GM08714 (cell line): ENCODE results near the gene SRBD1.

Experiments
- H3K4me3 ChIP-seq: fragments of 200-500 bp; sonication (Bioruptor generic); 2 replicates; pipeline ENCODE4 v1.5.1; 2014; ENCODE audit warnings: mild to moderate bottlenecking, low read length, inconsistent platforms
- ZNF274 ChIP-seq: IDR thresholded peaks from 2 replicates; pipeline ENCODE4 v1.6.1; 2012; ENCODE audit warnings: mild to moderate bottlenecking, low read depth, low read length

The SRBD1 gene

DNA sequence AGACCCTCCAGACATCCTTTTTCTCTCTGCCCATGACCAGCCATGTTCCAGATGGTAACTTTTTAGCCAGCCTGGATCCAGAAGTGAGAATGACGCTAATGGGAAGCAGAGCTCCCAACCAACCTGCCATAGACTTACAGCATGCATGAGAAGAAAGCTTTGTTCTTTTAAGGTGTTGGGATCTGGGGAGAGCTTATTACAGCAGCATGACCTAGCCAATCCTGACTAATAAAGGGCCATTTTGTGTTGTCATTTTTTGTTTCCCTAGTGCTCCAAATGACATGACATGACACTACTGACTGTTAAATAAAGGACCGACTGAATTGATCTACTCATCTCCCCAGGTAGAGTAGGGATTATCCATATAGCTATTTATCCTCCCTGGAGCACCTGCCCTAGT lies 35.2 kb upstream of the SRBD1 start:
- TF ChIP-seq ZNF274, result no peak
- H3K4me3 ChIP-seq, result no peak overlapping the region

GRCh38 chr2:45643543-45644542 lies 32.8 kb upstream of the SRBD1 start:
- H3K4me3 ChIP-seq, result peak overlapping the region; percentile 58; the same call in 1 of the 2 replicates
- no peak for TF ChIP-seq ZNF274

- H3K4me3 ChIP-seq, result peak overlapping the region; percentile 58; the same call in 1 of the 2 replicates
- TF ChIP-seq ZNF274, result no peak
These were observed 32.0 kb upstream of the SRBD1 start for GRCh38 chr2:45643095-45643494.

DNA sequence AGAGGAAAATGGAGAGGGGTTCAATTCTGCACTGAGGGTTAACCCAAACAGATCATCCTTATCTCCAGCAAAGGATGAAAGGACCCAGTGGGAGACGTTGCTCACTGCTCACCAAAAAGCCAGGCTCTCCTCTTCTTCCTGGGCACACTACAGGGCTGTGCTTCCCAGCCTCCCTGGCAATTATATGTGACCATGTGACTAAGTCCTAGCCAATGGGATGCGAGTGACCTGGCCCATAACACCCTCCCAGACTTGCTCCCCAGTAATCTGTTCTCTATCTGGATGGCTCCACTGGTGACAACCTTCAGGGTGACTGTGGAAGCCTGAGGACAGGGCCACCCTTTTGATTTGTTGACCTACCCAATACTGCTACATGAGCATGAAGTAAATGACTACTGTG lies 29.5 kb upstream of the SRBD1 start:
- no peak overlapping the region for H3K4me3 ChIP-seq
- no peak for TF ChIP-seq ZNF274

DNA sequence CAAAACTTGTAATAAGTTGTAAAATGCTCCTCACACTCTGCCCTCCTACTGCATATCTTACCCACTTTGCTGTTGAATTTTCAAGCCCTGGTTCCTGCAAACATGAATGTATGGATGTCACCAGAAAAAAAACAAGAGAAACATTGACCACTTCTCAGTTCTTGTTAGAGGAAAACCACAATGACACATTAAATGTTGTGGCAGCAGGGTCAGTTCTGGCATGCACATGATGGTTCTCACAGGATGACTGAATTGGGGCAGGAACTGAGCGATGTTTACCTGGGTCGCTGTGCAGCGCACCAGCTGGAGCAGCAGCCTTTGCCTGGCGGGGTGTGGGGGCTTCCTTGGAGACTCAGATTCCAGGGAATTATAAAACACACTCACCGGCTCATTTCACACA lies 26.4 kb upstream of the SRBD1 start:
- H3K4me3 ChIP-seq, result no peak overlapping the region
- no peak for TF ChIP-seq ZNF274

- no peak for TF ChIP-seq ZNF274
- H3K4me3 ChIP-seq, result no peak overlapping the region
These were observed 24.9 kb upstream of the SRBD1 start for GRCh38 chr2:45636008-45636407.

- no peak for TF ChIP-seq ZNF274
- H3K4me3 ChIP-seq, result no peak overlapping the region
These were observed 23.2 kb upstream of the SRBD1 start for GRCh38 chr2:45634223-45634622.

DNA sequence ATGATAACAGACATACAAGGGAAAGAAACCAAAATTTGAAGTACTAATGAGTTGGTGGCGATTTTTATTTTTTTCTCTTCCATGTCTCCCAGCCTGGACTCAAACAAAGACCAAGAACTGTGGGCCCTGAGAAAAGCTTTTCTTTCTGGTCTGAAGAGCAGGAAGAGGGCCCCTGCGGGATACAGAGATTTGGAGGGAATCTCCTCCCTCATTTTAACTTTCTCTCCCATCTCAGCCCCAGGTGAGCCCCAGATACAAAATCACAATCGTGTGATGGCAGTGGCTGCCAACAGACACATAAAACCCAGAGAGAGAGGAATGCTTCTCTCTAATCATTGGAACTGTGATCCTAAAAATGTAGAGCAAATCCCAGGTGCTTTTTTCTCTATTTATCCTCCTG lies 20.9 kb upstream of the SRBD1 start:
- TF ChIP-seq ZNF274, result no peak
- H3K4me3 ChIP-seq, result no peak overlapping the region

- H3K4me3 ChIP-seq, result no peak overlapping the region
- no peak for TF ChIP-seq ZNF274
These were observed 20.3 kb upstream of the SRBD1 start for GRCh38 chr2:45631319-45631718.

- no peak overlapping the region for H3K4me3 ChIP-seq
- TF ChIP-seq ZNF274, result no peak
These were observed 18.9 kb upstream of the SRBD1 start for GRCh38 chr2:45629971-45630370.

DNA sequence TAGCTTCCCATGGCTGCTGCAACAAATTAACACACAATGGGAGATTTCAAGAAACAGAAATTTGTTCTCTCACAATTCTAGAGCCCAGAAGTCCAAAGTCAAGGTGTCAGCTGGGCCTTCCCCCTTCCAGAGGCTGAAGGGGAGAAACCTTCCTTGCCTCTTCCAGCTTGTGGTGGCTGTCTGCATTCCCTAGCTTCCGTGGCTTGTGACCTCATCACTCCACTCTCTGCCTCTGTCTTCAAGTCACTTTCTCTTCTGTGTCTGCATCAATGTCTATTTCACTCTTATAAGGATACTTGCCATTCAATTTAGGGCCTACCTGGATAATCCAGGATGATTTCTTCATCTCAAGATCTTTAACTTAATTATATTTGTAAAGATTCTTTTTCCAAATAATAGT lies 16.8 kb upstream of the SRBD1 start:
- no peak for TF ChIP-seq ZNF274
- no peak overlapping the region for H3K4me3 ChIP-seq

- no peak for TF ChIP-seq ZNF274
- H3K4me3 ChIP-seq, result no peak overlapping the region
These were observed 15.5 kb upstream of the SRBD1 start for GRCh38 chr2:45626387-45627221.

- no peak overlapping the region for H3K4me3 ChIP-seq
- TF ChIP-seq ZNF274, result no peak
These were observed 14.8 kb upstream of the SRBD1 start for GRCh38 chr2:45625824-45626223.

DNA sequence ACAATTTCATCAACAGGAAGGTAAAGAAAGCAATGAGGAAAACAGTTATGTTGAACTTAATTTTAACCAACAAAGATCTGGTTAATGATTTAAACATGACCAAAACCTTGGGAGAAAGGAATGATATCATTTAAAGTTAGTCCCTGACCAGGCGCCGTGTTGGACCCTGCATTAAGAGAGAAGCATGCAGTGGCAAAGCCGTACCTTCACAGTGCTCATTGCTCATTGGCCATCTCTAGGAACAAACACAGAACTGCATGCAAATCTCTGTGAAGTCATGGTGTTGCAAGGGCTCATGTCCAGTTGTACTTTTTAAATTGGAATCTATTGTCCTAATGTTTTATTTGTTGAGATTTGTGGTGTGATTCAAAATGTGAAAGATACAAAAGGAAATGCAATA lies 12.0 kb upstream of the SRBD1 start:
- H3K4me3 ChIP-seq, result no peak overlapping the region
- TF ChIP-seq ZNF274, result no peak
